NB4 (cell line): Measurements from ENCODE around the gene ZNF668.

Experiments
- MYC ChIP-seq: IDR thresholded peaks from 2 replicates; pipeline ENCODE4 v1.6.1; 2011; ENCODE audit warnings: low read depth, low read length
- POLR2A ChIP-seq: IDR thresholded peaks from 2 replicates; pipeline ENCODE4 v1.6.1; 2011; ENCODE audit warnings: mild to moderate bottlenecking; ENCODE audit not compliant: insufficient read length; ENCODE audit errors: extremely low read depth
- TF ChIP-seq, protein P1 (sequence below): IDR thresholded peaks from one replicate; pipeline ENCODE4 v1.5.1; 2012; ENCODE audit warnings: low read depth, low read length

GRCh38 chr16:31038993-31039392 is 35.0 kb downstream of the ZNF668 start:
- TF ChIP-seq, protein P1, sequence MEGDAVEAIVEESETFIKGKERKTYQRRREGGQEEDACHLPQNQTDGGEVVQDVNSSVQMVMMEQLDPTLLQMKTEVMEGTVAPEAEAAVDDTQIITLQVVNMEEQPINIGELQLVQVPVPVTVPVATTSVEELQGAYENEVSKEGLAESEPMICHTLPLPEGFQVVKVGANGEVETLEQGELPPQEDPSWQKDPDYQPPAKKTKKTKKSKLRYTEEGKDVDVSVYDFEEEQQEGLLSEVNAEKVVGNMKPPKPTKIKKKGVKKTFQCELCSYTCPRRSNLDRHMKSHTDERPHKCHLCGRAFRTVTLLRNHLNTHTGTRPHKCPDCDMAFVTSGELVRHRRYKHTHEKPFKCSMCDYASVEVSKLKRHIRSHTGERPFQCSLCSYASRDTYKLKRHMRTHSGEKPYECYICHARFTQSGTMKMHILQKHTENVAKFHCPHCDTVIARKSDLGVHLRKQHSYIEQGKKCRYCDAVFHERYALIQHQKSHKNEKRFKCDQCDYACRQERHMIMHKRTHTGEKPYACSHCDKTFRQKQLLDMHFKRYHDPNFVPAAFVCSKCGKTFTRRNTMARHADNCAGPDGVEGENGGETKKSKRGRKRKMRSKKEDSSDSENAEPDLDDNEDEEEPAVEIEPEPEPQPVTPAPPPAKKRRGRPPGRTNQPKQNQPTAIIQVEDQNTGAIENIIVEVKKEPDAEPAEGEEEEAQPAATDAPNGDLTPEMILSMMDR, result no peak
- TF ChIP-seq POLR2A (no peak), MYC (no peak)
